Astrocyte of the cerebellum (primary cell): ENCODE measurements around the gene MCRS1.

Experiments used
- DNase-seq: peaks from one replicate; pipeline ENCODE4 v3.0.0-alpha.2; 2011; ENCODE audit warnings: low read depth
- H3K4me3 ChIP-seq: 2 replicates; pipeline ENCODE4 v1.5.1; 2011; ENCODE audit warnings: mild to moderate bottlenecking, low read depth, low read length, moderate library complexity
- CTCF ChIP-seq: IDR thresholded peaks from 2 replicates; pipeline ENCODE4 v1.5.1; 2012; ENCODE audit warnings: low read length, low read depth, moderate library complexity, mild to moderate bottlenecking; ENCODE audit errors: missing control alignments
- in situ Hi-C: cut with HindIII; loops from 2 replicates; pipeline ENCODE4 v1.10.0; 2017; ENCODE audit warnings: low sequenced_read_pairs

The MCRS1 gene

DNA sequence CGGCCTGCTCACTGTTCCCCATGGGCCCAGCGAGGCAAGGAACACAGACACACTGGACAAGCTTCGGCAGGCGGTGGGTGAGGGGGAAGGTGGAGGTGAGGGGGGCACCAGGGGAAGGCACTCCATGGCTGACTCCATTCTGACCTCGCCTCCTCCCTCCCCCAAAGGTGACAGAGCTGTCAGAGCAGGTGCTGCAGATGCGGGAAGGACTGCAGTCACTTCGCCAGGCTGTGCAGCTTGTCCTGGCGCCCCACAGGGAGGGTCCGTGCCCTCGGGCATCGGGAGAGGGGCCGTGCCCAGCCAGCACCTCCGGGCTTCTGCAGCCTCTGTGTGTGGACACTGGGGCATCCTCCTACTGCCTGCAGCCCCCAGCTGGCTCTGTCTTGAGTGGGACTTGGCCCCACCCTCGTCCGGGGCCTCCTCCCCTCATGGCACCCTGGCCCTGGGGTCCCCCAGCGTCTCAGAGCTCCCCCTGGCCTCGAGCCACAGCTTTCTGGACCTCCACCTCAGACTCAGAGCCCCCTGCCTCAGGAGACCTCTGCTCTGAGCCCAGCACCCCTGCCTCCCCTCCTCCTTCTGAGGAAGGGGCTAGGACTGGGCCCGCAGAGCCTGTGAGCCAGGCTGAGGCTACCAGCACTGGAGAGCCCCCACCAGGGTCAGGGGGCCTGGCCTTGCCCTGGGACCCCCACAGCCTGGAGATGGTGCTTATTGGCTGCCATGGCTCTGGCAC lies 10.6 kb downstream of the MCRS1 start:
- DNase-seq = no peak
- in situ Hi-C loops = no loop called here
- TF ChIP-seq CTCF = no peak
- no peak overlapping the region for H3K4me3 ChIP-seq

DNA sequence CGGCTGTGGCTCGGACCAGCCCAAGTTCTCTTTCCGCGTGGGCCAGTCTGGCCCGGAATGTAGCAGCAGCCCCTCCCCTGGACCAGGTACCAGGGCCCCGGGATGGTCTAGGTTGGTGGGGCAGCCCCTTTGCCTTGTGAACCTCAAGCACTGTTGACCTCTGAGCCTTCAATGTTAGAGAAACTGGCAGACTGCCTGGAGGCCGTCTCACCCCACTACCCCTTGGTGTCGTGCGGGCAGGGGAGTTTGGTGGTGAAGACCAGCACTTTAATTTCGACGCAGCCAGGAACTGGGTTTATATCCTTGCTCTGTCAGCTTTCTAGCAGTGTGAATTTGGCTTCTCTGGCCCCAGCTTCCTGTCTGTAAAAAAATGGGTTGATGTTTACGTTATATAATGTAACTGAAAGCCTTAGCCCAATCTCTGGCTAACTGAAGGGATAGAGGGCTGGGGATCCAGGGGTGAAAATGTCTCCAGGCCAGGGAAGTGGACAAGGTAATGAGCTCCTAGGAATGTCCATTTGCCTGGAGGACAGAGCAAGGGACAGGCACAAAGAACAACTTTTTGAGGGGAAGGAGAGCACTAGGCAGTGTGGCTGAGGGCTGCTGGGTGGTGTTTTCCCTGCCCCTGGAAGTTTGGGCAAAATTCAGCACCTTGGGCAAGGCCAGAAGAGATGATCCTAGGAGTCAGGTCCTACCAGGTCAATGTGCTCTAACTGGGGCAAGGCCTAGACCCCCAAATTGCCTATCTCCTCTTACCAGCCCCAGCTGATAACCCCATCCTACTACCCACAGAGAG lies 11.4 kb downstream of the MCRS1 start:
- no peak for TF ChIP-seq CTCF
- DNase-seq = no peak
- in situ Hi-C loops = no loop called here
- H3K4me3 ChIP-seq = no peak overlapping the region

GRCh38 chr12:49555631-49556390 lies 12.1 kb downstream of the MCRS1 start:
- in situ Hi-C loops = no loop called here
- H3K4me3 ChIP-seq = no peak overlapping the region
- no peak for DNase-seq
- TF ChIP-seq CTCF = no peak

- no peak for DNase-seq
- in situ Hi-C loops = no loop called here
- no peak overlapping the region for H3K4me3 ChIP-seq
- no peak for TF ChIP-seq CTCF
Observed at GRCh38 chr12:49554266-49554665, 13.7 kb downstream of the MCRS1 start.

DNA sequence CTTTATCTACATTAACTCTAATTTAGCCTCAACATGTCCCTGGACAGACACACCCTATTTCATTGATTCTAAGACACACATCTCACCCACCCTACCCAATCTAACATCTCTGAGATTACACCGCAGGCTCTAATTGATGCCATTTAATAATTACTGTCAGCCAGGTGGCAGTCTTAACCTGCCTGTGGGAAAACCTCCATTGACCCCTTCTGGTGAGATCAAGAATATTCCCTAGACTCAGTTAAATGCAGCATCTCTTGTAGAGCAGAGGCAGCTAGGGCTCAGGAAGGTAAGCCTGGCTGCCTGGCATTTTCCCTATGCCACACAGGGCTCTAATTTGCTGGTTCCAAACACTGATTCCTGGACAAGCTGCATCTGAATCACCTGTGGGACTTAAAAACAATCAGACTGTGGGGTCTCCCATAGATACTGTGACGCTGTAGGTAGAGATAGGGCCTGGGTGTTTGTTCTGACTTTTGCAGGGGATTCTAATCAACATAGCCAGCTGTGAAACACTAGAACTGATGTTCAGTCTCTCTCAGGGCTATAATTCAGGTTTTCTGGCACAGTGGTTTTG lies 14.3 kb downstream of the MCRS1 start:
- in situ Hi-C loops = no loop called here
- no peak overlapping the region for H3K4me3 ChIP-seq
- TF ChIP-seq CTCF = peak; percentile 55
- peak; percentile 4 for DNase-seq

- H3K4me3 ChIP-seq = no peak overlapping the region
- TF ChIP-seq CTCF = no peak
- in situ Hi-C loops = no loop called here
- no peak for DNase-seq
Observed at GRCh38 chr12:49552899-49553298, 15.0 kb downstream of the MCRS1 start.
